Left cardiac atrium (tissue), 4 donors: ENCODE measurements around the gene CHST5. TPM values are rescaled to one million over a fixed set of nuclear protein-coding genes. Genes with fewer than 3 reads are reported as not detected.
A peak's percentile ranks its signal among the peaks of the same experiment; 100 is the strongest.
"Not testable (repeated sequence)": the region's sequence is repeated elsewhere in the genome, so short reads cannot be mapped to it uniquely, and the experiment has no call there.

Experiments used
- ATAC-seq, 2 donors: fragments of 200-7000 bp; cut with Tn5 transposase; one replicate each; pipeline ENCODE4 v1.9.1; 2020; ENCODE audit warnings: mild to moderate bottlenecking in 2 of 2, moderate library complexity in 2 of 2
- DNase-seq: peaks from one replicate; pipeline ENCODE4 v3.0.0-alpha.2; 2020
- intact Hi-C, 2 donors: fragments of 100-400 bp; cut with DNase I; formaldehyde crosslinking; loops; one replicate each; pipeline versions ENCODE4 v1.14.1 to v1.15.1; 2022 to 2023
- total RNA-seq, 2 donors: library from RNA; stranded (reverse); fragmentation: NEBNext Ultra II Directional; extraction: Animal tissue kit (Norgen Biotek cat#: 25700); gene quantifications; one replicate each; pipeline ENCODE4 v1.2.1, GENCODE V29; 2021
- donor health status: DM: no; HTN: yes; CAD: no.
- donor health status: DM: no; HTN: yes; CAD: no; lungs with severe emphysema.
- donor health status: DM: yes; HTN: yes; CAD: no.
- donor health status: Dilated cardiomyopathy.

The CHST5 gene
- total RNA-seq, 2 donors from 2014 or later, result 0.37 TPM; not detected in 1

DNA sequence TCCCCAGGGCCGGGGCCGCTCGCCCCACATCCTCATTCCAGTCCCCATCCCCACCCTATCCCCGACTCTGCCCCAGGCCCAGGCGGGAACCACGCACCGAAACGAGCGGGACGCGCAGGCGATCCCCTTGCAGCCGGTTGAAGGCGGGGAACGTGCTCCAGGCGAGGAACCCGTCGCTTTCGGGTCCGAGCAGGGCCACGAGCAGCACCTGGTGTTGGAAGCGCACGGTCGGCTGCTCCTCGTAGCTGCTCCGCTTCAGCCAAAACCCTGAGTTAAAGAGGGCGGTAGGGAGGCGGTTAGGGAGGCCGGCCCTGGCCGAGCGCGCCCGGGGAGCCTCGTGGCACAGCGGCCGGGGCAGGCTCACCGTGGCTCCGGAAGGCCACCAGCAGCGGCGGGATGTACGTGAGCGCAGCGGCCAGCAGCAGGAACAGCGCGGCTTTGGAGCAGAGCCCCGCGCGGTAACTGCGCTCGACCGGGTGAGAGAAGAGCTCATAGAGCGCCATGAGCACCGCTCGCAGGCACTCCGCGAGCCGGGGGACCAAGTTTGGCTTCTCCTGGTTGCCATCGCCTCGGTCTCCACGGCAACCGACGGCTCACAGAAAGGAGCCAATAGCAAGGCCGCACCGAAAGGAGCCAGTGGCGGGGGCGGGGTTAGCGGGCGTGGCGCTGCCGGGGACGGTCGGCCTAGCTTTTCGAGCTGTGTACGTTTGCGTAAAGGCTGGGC is 20.0 kb upstream of the CHST5 start, which contains the start of gene TMEM231:
TMEM231 (minus strand) TSS at position 546 of the 724 bp plus-strand sequence; CDS start at position 503, 43 bp downstream.
- intact Hi-C loops, result loop anchor here in 1 of 2 donors (2.0 kb wide), 1 partner anchor 67 kb away; the partner anchor contains the start of gene ADAT1
- ATAC-seq (peak; percentile 97), DNase-seq (peak; percentile 99)

DNA sequence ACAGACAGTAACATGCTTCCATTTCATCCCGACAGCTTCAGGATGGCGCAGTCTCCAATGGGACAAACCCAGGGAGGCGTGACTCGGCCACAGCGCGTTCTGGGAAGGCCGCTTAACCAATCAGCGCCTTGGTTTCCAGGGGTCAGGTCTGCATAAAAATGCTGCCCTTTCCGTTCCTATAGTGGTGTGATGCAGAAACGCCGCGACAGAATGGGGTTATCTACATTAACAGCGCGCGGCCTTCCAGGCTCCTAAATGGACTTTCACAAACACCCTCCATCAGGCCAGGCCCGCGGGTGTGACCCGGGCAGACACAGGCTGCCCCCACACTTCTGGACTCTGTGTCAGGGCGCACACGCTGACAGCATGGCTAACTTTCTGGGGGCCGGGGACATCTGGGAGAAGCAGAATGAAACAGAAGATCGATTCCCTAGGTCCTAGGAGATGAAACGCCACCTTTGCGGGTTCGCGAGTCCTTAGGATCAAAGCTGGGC is 19.4 kb upstream of the CHST5 start:
- intact Hi-C loops, result loop anchor here in 1 of 2 donors (2.0 kb wide), 1 partner anchor 68 kb away; the partner anchor contains the start of gene ADAT1
- ATAC-seq, result peak; percentile 88 to 91
- peak; percentile 87 for DNase-seq

DNA sequence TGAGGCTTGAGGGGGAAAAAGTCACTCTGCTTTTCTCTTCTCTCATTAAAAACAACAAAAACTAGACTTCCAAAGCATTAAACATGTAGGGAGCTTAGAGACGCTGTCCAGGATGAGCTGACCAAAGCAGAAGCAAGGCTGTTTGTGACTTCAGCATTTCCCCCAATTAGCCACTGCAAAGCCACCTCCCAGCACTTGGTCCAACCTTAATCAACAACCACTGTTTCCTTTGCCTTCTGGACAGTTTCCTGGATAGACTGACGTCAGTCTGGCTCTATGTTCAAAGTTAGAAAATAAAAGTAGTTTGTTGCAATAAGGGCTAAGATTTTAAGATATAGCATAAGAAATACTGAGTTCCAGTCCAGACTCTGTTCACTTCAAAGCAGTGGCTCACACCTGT is 17.0 kb upstream of the CHST5 start:
- ATAC-seq (no peak), DNase-seq (no peak)
- intact Hi-C loops, result no loop called here

DNA sequence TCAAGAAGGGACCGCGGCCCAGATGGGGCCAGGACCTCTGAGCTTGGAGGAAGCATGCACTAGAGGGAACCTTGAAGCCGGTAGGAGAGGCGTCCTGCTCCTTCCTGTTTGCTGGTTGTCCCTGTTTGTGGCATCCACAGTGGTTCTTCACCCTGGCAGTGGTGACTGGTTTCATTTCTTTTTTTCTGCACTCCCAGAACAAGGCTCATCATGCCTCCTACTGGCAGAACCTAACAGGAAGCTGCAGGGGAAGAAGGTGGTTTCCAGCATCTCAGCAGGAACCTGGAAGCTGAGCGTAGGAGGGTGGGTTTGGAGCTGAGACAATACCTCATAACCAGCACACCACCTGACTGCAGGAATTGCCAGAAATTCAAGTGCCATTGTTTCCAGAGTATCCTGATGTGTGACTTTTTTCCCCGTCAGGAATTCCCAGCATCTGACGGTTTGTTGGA is 14.3 kb upstream of the CHST5 start:
- DNase-seq, result peak; percentile 37
- intact Hi-C loops, result no loop called here

DNA sequence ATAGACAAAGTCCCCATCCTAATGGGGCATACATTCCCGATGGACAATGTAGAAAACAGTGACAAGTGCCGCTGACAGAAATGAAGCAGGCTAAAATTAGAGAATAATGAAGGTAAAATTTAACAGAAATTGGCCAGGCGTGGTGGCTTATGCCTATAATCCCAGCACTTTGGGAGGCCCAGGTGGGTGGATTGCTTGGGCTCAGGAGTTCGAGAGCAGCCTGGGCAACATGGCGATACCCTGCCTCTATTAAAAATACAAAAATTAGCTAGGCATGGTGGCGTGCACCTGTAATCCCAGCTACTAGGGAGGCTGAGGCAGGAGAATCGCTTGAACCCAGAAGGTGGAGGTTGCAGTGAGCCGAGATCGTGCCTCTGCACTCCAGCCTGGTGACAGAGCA is 12.5 kb upstream of the CHST5 start:
- DNase-seq, ATAC-seq: not testable (repeated sequence)
- intact Hi-C loops, result loop anchor here in 1 of 2 donors (10.0 kb wide), 1 partner anchor 74 kb away; no protein-coding TSS in a partner anchor

More for the DNA sequence above, 14.3 kb upstream of the CHST5 start:
- ATAC-seq, result peak; percentile 40 to 45

DNA sequence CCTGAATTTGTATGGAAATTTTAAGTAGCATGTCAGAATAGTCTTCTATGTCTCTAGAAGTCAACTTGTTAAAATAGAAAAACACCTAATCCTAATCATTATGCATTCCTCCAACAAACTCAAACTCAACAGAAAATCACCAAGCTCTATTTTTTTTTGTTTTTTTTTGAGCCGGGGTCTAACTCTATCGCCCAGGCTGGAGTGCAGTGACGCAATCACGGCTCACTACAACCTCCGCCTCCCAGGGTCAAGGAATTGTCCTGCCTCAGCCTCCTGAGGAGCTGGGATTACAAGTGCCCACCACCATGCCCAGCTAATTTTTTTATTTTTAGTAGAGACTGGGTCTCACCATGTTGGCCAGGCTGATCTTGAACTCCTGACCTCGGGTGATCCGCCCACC is 10.4 kb upstream of the CHST5 start:
- no peak for DNase-seq
- intact Hi-C loops, result loop anchor here in 1 of 2 donors (10.0 kb wide), 1 partner anchor 71 kb away; no protein-coding TSS in a partner anchor
- no peak for ATAC-seq

DNA sequence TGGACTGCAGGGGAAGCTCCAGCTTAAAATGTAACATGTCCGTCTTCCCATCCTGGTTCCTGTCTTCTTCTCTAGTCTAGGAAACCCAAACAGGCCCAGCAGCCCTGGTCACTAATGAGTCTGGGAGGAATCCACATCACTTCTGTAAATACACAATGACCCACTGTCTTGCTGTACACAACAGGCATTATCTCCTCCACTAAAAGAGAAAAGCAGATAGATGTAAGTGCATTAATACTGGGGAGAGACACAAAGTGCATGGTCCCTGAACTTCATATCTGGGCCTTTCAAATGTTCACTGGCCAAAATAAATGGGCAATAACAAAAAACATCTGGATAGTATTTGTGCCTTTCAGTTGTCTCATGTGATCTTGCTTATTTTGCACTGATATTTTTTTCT is 10.0 kb upstream of the CHST5 start:
- DNase-seq, ATAC-seq: not testable (repeated sequence)
- intact Hi-C loops, result loop anchor here in 1 of 2 donors (10.0 kb wide), 1 partner anchor 71 kb away; no protein-coding TSS in a partner anchor

DNA sequence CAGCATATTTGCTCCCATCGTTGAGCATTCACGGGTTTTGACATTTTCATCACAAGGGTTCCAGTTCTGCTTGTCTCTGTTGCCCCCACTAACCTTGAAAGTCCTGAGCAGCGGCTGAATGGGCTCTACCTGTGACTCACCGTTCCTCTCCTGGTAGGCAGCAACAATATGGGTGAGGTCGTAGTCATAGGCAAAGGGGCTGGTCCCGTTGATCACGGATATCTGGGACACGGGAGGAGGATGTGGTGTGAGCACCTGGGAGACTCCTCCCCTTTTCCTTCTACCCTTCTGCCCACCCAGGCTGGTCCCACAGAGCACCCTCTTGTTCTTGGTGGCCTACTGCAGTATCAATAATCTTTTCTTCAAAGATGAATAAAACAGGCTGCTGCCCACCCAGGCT is 6.6 kb upstream of the CHST5 start:
- intact Hi-C loops, result loop anchor here in 1 of 2 donors (10.0 kb wide), 1 partner anchor 68 kb away; no protein-coding TSS in a partner anchor
- not testable (repeated sequence) for DNase-seq, ATAC-seq

DNA sequence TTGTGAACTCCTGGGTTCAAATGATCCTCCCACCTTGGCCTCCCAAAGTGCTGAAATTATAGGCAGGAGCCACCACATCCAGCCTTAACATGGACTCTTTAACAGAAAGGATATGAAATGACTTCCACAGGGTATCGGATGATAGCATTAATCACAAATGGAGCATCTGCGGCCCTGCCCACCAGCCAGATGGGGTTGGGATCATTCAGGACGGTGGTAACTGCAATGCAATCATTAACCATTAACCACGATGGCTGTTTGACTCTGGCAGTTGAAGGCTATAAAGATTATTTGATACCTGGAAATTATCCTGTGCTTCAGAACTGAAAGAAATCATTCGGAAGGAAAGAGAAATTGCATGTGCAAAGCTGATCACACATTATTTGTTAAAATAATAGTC is 5.3 kb upstream of the CHST5 start:
- ATAC-seq (no peak), DNase-seq (no peak)
- intact Hi-C loops, result loop anchor here in 1 of 2 donors (10.0 kb wide), 1 partner anchor 66 kb away; no protein-coding TSS in a partner anchor

DNA sequence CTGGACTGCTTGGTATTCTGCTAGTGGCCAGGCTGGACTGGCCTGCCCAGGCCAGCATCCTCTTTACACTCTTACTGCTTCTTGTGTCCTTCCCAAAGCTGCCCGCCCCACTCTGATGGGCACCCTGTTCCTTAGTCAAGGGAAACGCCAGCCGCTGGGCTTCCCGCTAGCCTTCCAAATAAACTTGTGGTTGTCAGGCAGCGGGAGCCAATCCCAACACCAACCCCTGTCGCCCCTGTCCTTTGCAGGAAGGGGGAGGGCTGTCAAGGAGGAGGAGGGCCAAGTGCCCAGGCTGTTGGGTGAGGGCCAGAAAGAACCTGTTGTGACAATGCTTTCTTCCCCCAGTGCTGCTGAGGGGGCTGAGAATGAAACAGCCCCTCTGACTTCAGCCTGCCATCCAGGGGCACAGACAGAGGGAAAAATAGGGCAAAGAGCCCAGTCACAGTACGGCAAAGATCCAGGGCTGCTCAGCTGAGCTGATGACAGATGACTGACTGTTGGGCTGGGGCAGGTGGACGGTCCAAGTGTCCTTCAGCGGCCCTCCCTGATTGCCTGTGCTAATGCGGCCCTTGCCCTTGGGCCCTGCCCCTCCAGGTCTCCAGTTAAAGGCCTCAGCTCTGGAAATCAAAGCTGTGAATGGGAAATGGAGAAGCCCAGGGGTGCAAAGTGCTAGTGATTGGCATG is 3.1 kb upstream of the CHST5 start:
- ATAC-seq, result peak; percentile 92 to 95
- DNase-seq, intact Hi-C loops: not testable (repeated sequence)

DNA sequence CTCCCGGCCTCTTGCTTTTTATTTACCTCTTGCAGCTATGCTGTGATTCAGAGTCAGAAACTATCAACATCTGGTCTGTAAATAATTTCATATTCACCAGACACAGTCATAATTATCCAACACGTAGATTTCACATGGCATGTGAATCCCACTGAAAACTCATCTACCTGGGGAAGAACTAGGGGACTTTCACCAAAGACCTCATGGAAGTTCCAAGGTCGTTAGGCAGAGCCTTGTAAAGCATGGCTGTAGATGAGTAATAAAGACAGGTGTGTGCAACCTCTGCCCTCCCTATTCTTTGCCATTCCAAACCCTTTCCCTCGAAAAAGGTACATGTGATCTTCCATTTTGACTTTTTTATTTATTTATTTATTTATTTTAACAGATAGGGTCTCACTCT is 1.9 kb upstream of the CHST5 start:
- intact Hi-C loops, result no loop called here
- no peak for DNase-seq

DNA sequence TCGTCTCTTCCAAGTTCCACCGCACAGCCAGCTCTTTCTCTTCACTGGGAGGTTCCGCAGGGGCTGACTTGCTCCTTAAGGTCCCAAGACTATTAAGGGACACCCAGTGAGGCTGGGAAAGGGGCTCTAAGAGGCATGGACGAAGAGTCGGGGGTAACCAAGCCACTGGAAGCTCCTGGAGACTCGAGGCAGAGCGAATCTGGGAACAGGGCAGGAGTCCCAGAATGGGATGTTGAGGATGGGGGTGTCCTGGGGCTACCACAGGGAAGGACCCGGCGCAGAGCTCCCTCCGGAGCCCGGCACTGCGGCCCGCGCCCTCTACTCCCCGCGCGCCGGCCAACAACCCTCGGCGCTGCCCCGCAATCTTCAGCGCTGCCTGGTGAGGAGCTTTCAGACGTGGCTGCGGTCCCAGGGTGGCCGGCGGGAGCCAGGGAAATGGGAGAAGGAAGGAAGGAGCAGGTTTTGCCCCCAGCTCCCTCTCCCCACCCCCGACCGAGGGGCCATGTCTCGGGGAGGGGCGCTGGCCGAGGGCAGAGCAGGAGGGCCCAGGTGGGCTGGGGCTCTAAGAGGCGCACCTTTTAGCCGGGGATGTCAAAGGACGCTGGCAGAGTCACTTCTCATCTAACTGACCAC is 581 bp downstream of the CHST5 start:
- intact Hi-C loops, result no loop called here
- DNase-seq, result no peak
- ATAC-seq, result no peak

More for the DNA sequence above, 1.9 kb upstream of the CHST5 start:
- ATAC-seq, result no peak

DNA sequence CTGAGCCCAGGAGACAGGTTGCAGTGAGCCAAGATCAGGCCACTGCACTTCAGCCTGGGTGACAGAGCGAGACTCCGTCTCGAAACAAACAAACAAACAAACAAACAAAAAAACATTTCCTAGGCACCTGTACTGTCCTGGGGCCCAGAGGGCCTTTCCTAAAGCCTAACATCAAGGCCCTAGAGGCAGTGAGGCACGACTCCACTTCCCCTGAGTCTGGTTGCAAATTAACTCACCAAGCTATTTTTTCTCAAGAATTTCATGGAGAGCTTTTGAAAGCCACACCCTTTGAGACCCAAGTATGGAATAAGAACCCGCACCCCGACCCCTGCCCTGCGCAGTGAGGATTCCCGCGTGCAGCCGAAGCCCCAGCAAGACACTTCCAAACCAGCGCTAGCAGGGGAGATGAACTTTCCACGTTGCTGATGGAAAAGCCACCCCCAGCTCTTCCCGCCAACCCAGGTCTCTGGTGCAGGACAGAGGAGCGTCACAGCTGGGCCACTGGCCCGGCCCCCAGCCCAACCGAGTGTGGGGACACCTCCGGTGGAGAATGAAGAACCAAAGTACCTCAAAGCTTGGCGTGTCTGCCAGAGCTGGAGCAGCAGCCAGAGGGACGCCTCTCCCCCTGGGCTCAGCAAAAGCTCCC is 1.2 kb downstream of the CHST5 start:
- ATAC-seq (no peak), DNase-seq (no peak)
- intact Hi-C loops, result no loop called here

DNA sequence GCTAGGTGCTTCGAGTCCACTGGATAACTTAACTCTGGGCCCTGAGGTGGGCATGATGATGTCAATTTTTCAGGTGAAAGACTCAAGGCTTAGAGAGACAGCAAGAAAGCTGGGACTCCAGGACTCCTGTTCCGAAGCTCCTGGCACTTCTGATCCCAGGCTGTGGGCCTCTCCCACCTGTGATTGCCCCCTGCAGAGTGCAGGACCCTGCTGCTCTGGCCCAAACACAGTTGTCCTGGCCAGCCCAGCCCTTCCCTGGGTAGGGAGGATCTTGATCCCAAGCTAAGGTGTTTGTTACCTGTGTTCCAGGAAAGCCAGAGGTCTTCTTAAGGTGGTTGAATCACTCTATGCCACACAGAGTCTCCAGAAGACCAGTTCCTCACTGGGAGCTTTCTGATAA is 3.1 kb downstream of the CHST5 start:
- DNase-seq (no peak), ATAC-seq (no peak)
- intact Hi-C loops, result no loop called here

DNA sequence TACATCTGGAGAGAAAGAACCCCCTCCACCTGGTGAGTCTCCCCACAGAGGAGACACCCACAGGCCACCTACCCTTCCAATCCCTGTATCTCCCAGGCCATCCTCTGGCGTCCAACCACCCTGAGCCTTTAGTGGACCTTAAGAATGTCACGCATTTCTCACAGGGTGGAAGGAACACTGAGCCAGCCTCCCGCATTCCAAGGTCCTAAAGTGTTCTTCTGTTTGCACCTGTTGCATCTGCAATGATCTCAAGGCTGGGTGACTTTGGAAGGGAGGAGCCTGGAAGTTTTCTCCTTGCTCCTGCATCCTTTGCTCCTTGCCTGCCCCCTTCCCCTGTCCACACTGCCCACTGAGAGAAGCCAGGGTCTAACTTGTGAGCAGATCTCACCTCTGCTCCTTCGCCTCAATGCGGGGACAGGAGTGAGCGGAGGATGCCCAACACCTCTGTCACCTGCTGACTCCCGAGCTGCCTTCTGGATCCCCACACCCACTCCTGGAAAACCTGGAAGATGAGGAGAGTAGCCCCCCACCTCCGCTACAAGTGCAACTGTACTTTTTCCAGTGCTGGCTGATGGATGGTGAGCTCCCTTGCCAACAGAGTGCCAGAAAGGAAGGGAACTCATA is 3.7 kb downstream of the CHST5 start:
- intact Hi-C loops, result no loop called here
- ATAC-seq (no peak), DNase-seq (no peak)

DNA sequence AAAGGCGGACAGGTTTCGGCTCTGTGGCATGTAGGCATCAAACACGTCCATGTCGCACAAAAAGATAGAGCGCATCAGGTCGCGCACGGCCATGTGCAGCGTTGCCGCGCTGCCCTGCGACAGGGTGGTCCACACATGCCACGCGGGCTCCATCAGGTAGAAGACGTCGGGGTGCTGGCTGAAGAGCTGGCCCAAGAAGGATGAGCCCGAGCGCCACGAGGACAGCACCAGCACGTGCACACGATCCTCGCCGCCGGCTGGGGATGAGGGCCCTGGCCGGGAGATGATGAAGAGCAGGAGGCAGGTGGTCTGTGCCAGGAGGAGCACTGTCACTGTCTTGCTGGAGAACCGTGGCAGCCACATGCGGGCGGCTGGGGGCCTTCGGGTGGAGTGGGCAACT is 5.9 kb downstream of the CHST5 start:
- intact Hi-C loops, result no loop called here
- DNase-seq (no peak), ATAC-seq (no peak)

DNA sequence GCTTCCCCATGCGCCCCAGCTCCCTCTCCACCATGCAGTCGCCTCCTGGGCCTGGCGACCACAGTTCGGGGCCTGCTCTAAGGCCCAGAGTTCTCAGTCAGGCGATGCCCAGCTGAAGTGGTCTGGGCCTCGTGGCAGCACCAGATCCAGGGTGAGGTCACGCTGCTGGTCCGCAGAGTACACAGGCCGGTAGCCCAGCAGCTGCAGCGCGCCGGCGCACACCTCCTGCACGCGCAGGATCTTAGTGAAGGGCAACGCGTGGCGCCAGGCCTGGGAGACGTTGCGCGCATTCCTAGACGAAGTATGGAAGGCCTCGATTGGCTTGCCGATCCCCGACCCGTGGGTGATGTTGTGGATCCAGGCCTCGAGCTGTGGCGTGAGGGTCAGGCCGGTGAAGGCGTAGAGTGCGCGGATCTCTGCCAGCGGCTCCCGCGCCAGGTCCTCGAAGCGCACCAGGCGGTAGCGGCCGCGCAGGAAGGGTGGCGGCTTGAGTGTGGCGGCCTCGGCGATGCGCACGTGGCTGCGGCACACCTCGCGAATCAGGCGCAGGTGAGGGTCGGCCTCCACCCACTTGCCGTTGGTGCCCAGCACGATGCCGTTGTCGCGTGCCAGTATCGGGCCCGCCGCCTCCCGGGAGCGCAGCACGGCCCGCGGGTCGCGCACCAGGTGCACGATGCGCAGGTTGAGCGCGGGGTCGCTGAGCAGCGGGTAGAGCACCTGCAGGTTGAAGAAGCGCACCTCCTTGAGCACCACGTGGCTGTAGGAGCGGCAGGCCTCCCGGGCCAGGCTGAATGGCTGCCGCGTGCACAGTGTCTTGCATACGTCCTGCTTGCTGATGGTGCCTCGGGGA is 6.6 kb downstream of the CHST5 start:
- intact Hi-C loops, result no loop called here
- no peak for ATAC-seq
- no peak for DNase-seq
